CD14-positive monocyte (primary cell): ENCODE results near the gene FKBP5. TPM values are rescaled to one million over a fixed set of nuclear protein-coding genes. Genes with fewer than 3 reads are reported as not detected.
"Not testable (repeated sequence)": the region's sequence is repeated elsewhere in the genome, so short reads cannot be mapped to it uniquely, and the experiment has no call there.

Source experiments
- DNase-seq, 3 donors: peaks; one replicate each; pipeline ENCODE4 v3.0.0-alpha.2; 2011 to 2022
- H2AFZ ChIP-seq: 2 replicates; pipeline ENCODE4 v1.6.0; 2012; ENCODE audit warnings: mild to moderate bottlenecking, low read depth, low read length, inconsistent platforms; ENCODE audit not compliant: insufficient read depth, poor library complexity, severe bottlenecking
- H3K27ac ChIP-seq, 2 donors: 1 replicate in 1 of 2; 2 replicates in 1 of 2; pipeline ENCODE4 v1.5.1; 2012 to 2013; ENCODE audit warnings: low read length in 2 of 2, control low read depth in 1 of 2, inconsistent platforms in 1 of 2, low read depth in 1 of 2, mild to moderate bottlenecking in 1 of 2
- H3K27me3 ChIP-seq, 2 donors: one replicate each; pipeline versions ENCODE4 v1.6.0 to v1.6.1; 2011 to 2013; ENCODE audit warnings: low read length in 2 of 2; ENCODE audit not compliant: control insufficient read depth in 2 of 2, insufficient read depth in 2 of 2
- H3K36me3 ChIP-seq, 2 donors: replicated peaks in 1 of 2; 1 replicate in 1 of 2; 2 replicates in 1 of 2; pipeline versions ENCODE4 v1.5.1 to v1.6.1; 2012 to 2013; ENCODE audit warnings: low read length in 2 of 2, control low read depth in 1 of 2, inconsistent platforms in 1 of 2, mild to moderate bottlenecking in 1 of 2; ENCODE audit not compliant: insufficient read depth in 2 of 2, control insufficient read depth in 1 of 2
- H3K4me1 ChIP-seq, 2 donors: 1 replicate in 1 of 2; 2 replicates in 1 of 2; pipeline versions ENCODE4 v1.5.1 to v1.6.1; 2012 to 2013; ENCODE audit warnings: low read length in 2 of 2, control low read depth in 1 of 2, inconsistent platforms in 1 of 2, mild to moderate bottlenecking in 1 of 2, moderate library complexity in 1 of 2; ENCODE audit not compliant: insufficient read depth in 2 of 2, control insufficient read depth in 1 of 2
- H3K4me2 ChIP-seq: replicated peaks from 2 replicates; pipeline ENCODE3; 2012; ENCODE audit warnings: low read length, moderate library complexity, mild to moderate bottlenecking; ENCODE audit not compliant: poor library complexity, severe bottlenecking; ENCODE audit errors: extremely low read depth
- H3K4me3 ChIP-seq, 3 experiments: fragments of 200-600 bp in 1 of 3; sonication (generic) in 1 of 3; replicated peaks in 1 of 3; 1 replicate in 2 of 3; 2 replicates in 1 of 3; pipeline ENCODE4 v1.5.1; 2011 to 2013; ENCODE audit warnings: low read length in 3 of 3, mild to moderate bottlenecking in 3 of 3, control low read depth in 2 of 3, low read depth in 2 of 3, inconsistent platforms in 1 of 3, moderate library complexity in 1 of 3
- H3K79me2 ChIP-seq: 2 replicates; pipeline ENCODE4 v1.6.0; 2012; ENCODE audit warnings: mild to moderate bottlenecking, control low read depth, inconsistent platforms, low read length, moderate library complexity; ENCODE audit not compliant: insufficient read depth
- H3K9ac ChIP-seq: 2 replicates; pipeline ENCODE4 v1.6.0; 2017; ENCODE audit warnings: low read length, mild to moderate bottlenecking; ENCODE audit not compliant: insufficient read depth, poor library complexity, severe bottlenecking
- H3K9me3 ChIP-seq, 2 donors: replicated peaks in 1 of 2; 1 replicate in 1 of 2; 2 replicates in 1 of 2; pipeline versions ENCODE4 v1.5.1 to v1.6.1; 2012 to 2013; ENCODE audit warnings: low read length in 2 of 2, control low read depth in 1 of 2; ENCODE audit not compliant: control insufficient read depth in 1 of 2, insufficient read depth in 1 of 2
- H4K20me1 ChIP-seq: 2 replicates; pipeline ENCODE4 v1.6.0; 2012; ENCODE audit warnings: mild to moderate bottlenecking, low read length, control low read depth, moderate library complexity; ENCODE audit not compliant: insufficient read depth
- H3K27ac Mint-ChIP-seq, 7 donors: one replicate each; pipeline ENCODE4 v1.8.0; 2020; ENCODE audit warnings: mild to moderate bottlenecking in 7 of 7, mixed read lengths in 7 of 7, moderate library complexity in 6 of 7, inconsistent platforms in 2 of 7
- H3K27me3 Mint-ChIP-seq, 3 donors: one replicate each; pipeline ENCODE4 v1.8.0; 2021 to 2022; ENCODE audit warnings: low read depth in 3 of 3, mild to moderate bottlenecking in 3 of 3, mixed read lengths in 3 of 3, moderate library complexity in 3 of 3, inconsistent platforms in 1 of 3
- H3K36me3 Mint-ChIP-seq, 2 donors: one replicate each; pipeline ENCODE4 v1.8.0; 2020; ENCODE audit warnings: mixed read lengths in 2 of 2, inconsistent platforms in 1 of 2, mild to moderate bottlenecking in 1 of 2
- H3K4me1 Mint-ChIP-seq: one replicate; pipeline ENCODE4 v1.8.0; 2020; ENCODE audit warnings: mild to moderate bottlenecking, mixed read lengths
- H3K4me3 Mint-ChIP-seq, 2 donors: one replicate each; pipeline ENCODE4 v1.8.0; 2020; ENCODE audit warnings: mild to moderate bottlenecking in 2 of 2, mixed read lengths in 2 of 2, moderate library complexity in 1 of 2
- H3K9me3 Mint-ChIP-seq, 7 donors: one replicate each; pipeline ENCODE4 v1.8.0; 2020 to 2022; ENCODE audit warnings: mixed read lengths in 7 of 7, mild to moderate bottlenecking in 6 of 7, moderate library complexity in 6 of 7, inconsistent platforms in 2 of 7
- WGBS: methylation state at CpG from one replicate; pipeline ENCODE4 v1.1.5; 2013; ENCODE audit warnings: missing lambda C conversion rate; ENCODE audit not compliant: insufficient coverage; 5-methylcytosine and 5-hydroxymethylcytosine counted together
- intact Hi-C, 2 donors: fragments of 100-400 bp; cut with micrococcal nuclease; formaldehyde crosslinking; loops; one replicate each; pipeline versions ENCODE4 v1.15.0 to v1.15.1; 2023
- polyA plus RNA-seq, 3 donors: library from polyadenylated mRNA; depleted of rRNA in 1 of 3; unstranded in 2 of 3; stranded (reverse) in 1 of 3; fragments of 300-500 nt in 2 of 3; fragments of >200 nt in 1 of 3; fragmentation: Illumina TruSeq in 2 of 3; gene quantifications; 1 replicate in 2 of 3; 2 replicates in 1 of 3; pipeline ENCODE4 v1.2.3, GENCODE V29; 2012 to 2021
- TF ChIP-seq, protein P1 (sequence below): fragments of 200-600 bp; IDR thresholded peaks from one replicate; pipeline ENCODE4 v1.8.0; 2022; ENCODE audit warnings: antibody characterized with exemption, mild to moderate bottlenecking

The FKBP5 gene
- polyA plus RNA-seq, 3 donors: 20.2 to 58.5 (median 56.9) TPM

- Mint-ChIP-seq H3K36me3 (no peaks in the 10 kb centered on the region), H3K9me3 (peaks cover 0 to 8% (median 4%) of the 10 kb centered on the region in 7 donors), H3K4me1 (peaks cover 2% of the 10 kb centered on the region), H3K4me3 (no peak overlapping the region), H3K27ac (peak overlapping the region in 1 of 7 donors; percentile 43), H3K27me3 (peaks cover 0 to 8% (median 7%) of the 10 kb centered on the region in 3 donors)
- Histone ChIP-seq H3K4me2 (no peak overlapping the region), H3K36me3 (no peaks in the 10 kb centered on the region), H3K9me3 (no peaks in the 10 kb centered on the region), H3K4me3 (no peak overlapping the region), H3K27ac (no peak overlapping the region), H3K27me3 (no peaks in the 10 kb centered on the region), H3K4me1 (no peaks in the 10 kb centered on the region), H4K20me1 (no peaks in the 10 kb centered on the region), H2AFZ (no peak overlapping the region), H3K9ac (no peak overlapping the region), H3K79me2 (no peaks in the 10 kb centered on the region)
- intact Hi-C loops: no loop called here
- no peak for DNase-seq
- 91% methylated on average over 2 of the region's 2 CpGs for WGBS
- TF ChIP-seq, protein P1, sequence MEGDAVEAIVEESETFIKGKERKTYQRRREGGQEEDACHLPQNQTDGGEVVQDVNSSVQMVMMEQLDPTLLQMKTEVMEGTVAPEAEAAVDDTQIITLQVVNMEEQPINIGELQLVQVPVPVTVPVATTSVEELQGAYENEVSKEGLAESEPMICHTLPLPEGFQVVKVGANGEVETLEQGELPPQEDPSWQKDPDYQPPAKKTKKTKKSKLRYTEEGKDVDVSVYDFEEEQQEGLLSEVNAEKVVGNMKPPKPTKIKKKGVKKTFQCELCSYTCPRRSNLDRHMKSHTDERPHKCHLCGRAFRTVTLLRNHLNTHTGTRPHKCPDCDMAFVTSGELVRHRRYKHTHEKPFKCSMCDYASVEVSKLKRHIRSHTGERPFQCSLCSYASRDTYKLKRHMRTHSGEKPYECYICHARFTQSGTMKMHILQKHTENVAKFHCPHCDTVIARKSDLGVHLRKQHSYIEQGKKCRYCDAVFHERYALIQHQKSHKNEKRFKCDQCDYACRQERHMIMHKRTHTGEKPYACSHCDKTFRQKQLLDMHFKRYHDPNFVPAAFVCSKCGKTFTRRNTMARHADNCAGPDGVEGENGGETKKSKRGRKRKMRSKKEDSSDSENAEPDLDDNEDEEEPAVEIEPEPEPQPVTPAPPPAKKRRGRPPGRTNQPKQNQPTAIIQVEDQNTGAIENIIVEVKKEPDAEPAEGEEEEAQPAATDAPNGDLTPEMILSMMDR: no peak
These were observed 146.9 kb downstream of the FKBP5 start for GRCh38 chr6:35541836-35542235.

GRCh38 chr6:35539223-35539622 lies 149.5 kb downstream of the FKBP5 start:
- no peak overlapping the region for H3K27ac ChIP-seq
- peak overlapping the region in 1 of 2 donors; percentile 12 for H3K4me3 Mint-ChIP-seq
- WGBS: no CpG with 5 or more reads among the region's 3 CpGs
- H3K9me3 ChIP-seq: no peaks in the 10 kb centered on the region
- H3K9me3 Mint-ChIP-seq: peaks cover 0 to 8% (median 4%) of the 10 kb centered on the region in 7 donors
- intact Hi-C loops: no loop called here
- no peak for DNase-seq
- no peaks in the 10 kb centered on the region for H3K27me3 ChIP-seq
- TF ChIP-seq, protein P1: no peak
- no peaks in the 10 kb centered on the region for H3K36me3 Mint-ChIP-seq
- H3K79me2 ChIP-seq: no peaks in the 10 kb centered on the region
- no peak overlapping the region for H2AFZ ChIP-seq
- H3K4me1 ChIP-seq: no peaks in the 10 kb centered on the region
- H3K27me3 Mint-ChIP-seq: peaks cover 2 to 8% (median 5%) of the 10 kb centered on the region in 3 donors
- no peak overlapping the region for H3K9ac ChIP-seq
- no peak overlapping the region for H3K27ac Mint-ChIP-seq
- peaks cover 5% of the 10 kb centered on the region for H3K4me1 Mint-ChIP-seq
- no peak overlapping the region for H3K4me3 ChIP-seq
- no peaks in the 10 kb centered on the region for H4K20me1 ChIP-seq
- no peak overlapping the region for H3K4me2 ChIP-seq
- no peaks in the 10 kb centered on the region for H3K36me3 ChIP-seq

DNA sequence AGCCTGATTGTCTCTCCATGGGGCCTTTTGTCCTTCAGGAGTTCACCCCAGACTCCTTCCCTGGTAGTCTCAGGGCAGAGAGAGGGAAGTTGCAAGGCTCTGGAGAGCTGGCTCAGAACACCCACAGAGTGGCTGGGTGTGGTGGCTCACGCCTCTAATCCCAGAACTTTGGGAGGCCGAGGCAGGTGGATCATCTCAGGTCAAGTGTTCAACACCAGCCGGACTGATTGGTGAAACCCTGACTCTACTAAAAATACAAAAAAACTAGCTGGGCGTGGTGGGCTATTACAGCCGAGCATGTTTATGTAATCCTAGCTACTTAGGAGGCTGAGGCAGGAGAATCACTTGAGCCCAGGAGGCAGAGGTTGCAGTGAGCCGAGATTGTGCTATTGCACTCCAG lies 152.9 kb downstream of the FKBP5 start:
- DNase-seq, H3K9ac ChIP-seq, H2AFZ ChIP-seq, H3K4me1 Mint-ChIP-seq, H3K4me2 ChIP-seq, intact Hi-C loops, H3K9me3 Mint-ChIP-seq, H3K36me3 ChIP-seq, H3K27ac ChIP-seq, H3K4me1 ChIP-seq, H3K79me2 ChIP-seq, H3K27me3 ChIP-seq, H3K4me3 ChIP-seq, H3K9me3 ChIP-seq, H3K36me3 Mint-ChIP-seq, H4K20me1 ChIP-seq, H3K27ac Mint-ChIP-seq: not testable (repeated sequence)
- Mint-ChIP-seq H3K4me3 (peak overlapping the region in 1 of 2 donors; percentile 37), H3K27me3 (peaks cover 2 to 10% (median 6%) of the 10 kb centered on the region in 3 donors)
- 85% methylated on average over 4 of the region's 6 CpGs for WGBS
